Embryonic facial prominence (tissue), 1 donor: ENCODE measurements around the gene ST8SIA6.
"Not testable (repeated sequence)": the region's sequence is repeated elsewhere in the genome, so short reads cannot be mapped to it uniquely, and the experiment has no call there.

Experiments
- DNase-seq: peaks from one replicate; pipeline ENCODE4 v3.0.0-alpha.2; 2016; ENCODE audit errors: extremely low spot score

Gene ST8SIA6, protein sequence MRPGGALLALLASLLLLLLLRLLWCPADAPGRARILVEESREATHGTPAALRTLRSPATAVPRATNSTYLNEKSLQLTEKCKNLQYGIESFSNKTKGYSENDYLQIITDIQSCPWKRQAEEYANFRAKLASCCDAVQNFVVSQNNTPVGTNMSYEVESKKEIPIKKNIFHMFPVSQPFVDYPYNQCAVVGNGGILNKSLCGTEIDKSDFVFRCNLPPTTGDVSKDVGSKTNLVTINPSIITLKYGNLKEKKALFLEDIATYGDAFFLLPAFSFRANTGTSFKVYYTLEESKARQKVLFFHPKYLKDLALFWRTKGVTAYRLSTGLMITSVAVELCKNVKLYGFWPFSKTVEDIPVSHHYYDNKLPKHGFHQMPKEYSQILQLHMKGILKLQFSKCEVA

DNA sequence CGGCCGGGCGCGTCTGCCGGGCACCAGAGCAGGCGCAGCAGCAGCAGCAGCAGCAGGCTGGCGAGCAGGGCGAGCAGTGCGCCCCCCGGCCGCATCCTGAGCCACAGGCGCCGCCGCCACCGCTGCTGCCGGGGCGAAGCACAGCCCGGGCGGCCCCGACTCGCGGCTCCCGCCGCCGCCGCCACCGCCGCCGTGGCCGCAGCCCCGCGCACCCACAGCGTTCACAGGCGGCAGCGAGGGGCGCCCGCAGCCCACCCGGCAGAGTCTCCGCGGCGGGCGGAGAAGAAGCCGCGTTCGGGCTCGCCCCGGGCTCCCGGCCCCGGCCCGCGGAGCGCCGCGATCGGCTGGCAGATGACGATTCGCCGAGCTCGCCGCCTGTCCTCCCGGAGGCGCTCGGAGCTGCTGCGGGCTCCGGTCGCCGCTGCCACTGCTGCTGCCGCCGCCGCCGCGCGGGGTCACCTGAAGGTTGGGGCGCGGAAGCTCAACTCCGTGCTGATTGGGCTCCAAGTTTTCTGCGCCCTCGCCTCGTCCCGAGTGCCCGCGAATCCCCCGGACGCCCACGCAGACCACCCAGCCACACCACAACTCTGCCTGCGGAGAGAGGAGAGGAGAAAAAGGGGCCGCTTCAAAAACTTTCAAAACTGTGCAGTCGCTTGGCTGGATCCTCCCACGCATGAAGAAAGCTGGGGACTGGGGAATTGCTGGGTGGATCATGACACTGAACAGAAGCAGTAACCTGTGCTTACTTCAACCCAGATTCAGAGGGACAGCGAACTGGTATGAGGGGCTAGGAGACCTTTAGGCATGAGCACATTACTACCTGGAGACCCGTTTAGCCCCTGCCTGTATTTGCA, at the start of gene ST8SIA6:
Gene ST8SIA6, minus strand, starts transcription at position 435 of the 854 bp plus-strand sequence. Its CDS starts 340 bp downstream, at position 95.
- DNase-seq: no peak

DNA sequence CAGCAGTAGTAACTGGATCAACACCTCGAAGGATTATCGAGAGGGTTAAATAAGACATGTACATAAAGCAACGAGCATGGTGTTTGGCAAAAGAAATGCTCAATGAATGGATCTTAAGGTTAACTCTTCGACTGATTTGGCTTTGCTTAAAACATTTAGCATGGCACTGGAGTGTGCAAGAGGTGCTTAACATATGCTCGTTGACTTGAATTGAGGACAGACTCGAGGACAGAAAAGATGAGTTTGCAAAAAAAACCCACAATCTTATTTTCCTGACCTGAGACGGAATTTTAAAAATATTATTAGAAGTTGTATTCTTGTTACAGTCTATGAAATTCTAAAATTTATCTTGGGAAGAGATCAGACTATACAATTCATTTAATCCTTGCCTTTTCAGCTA, 49.4 kb upstream of the ST8SIA6 start:
- no peak for DNase-seq

DNA sequence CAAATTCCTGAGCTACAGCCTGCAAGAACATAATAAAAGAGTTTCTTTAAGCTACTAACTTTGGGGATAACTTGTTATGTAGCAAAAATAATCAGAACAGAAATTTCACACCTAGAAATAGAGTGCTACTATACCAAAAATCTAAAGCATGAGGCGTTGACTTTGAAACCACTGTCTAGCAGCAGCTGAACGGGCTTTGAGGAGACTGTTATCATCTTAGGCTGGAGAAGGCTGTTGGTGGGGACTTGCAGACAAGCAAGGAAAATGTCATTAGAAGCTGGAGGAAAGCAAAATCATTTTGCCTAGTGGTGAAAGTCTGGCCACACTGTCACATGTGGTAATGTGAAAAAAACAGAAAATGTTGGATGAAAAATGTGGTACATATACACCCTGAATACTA, 48.4 kb upstream of the ST8SIA6 start:
- DNase-seq: no peak

DNA sequence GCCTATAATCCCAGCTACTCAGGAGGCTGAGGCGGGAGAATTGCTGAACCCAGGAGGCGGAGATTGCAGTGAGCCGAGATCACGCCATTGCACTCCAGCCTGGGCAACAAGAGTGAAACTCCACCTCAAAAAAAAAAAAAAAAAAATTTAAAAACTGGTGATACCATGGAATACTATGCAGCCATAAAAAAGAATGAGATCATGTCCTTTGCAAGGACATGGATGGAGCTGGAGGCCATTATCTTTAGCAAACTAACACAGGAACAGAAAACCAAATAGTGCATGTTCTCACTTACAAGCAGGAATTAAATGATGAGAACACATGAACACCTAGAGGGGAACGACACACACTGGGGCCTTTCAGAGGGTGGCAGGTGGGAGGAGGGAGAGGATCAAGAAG, 44.6 kb upstream of the ST8SIA6 start:
- DNase-seq: not testable (repeated sequence)

DNA sequence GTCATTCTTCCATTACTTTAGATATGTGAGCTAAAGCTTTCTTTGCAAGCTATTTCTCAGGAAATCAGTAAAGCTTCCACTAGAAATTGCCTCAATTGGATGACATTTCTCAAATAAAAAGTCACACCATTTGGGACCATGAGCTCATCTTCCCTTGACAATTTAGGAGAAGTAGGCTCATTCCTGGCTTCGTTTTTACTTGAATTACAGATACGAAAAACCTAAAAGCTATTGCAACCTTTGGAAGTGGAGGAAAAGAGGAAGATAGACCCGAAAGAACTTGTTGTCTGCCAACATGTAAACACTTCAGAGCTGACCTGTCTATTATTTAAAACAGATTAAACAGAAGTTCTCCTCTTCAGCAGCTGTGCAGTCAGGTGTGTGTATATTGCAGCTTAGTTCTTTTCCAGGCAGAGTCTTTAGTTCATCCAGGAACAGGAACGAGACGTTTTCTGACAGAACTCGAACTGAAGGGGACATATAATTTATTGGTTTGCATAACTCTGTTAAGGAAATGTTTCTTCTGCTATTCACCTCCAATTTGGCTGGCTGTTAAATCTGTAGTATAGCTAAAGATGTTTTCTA, 43.1 kb upstream of the ST8SIA6 start:
- no peak for DNase-seq

DNA sequence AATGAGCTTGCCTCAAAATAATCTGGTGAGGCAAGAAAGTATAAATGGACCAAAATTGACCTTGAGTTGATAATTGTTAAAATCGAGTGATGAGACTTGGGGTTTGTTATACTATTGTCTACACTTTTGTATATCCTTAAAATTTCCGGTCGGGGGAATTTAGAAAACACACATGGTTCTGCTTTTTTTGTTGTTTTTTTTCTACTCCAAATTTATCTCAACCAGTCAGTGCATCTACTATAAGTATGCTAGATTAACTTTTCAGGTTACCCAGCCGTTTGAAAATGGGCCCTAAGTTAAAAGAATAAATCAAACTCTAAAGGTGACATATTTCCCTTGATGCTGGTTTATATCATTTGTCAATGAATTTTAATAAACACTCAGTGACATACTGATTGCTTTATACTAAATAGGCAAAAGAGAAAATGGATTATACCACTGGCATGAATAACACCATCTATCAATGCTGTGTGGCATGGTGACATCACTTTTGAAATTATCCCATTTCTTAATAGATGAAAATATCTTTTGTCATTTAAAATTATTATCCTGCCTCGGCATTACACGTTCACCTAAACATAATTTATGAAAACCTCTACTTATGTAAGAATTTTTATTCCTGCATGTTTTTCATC, 40.3 kb upstream of the ST8SIA6 start:
- no peak for DNase-seq

DNA sequence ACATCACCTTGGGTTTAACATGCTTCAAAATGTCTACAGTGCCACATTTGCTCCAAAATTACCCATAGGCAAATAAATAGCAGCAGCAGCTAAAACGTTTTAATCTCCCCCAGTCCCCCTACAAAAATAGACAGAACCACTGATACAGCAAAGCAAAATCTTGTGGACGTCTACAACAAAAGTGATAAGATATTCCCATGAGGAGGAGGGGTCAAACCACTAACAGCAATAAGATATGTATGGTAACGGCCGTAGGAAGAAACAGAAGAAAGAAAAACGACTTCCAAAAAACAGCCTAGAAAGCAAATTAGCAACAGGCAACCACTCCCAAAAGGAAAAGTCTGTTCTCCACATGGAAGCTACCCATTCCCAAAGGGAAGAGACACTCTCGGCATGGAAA, 34.5 kb upstream of the ST8SIA6 start:
- no peak for DNase-seq

DNA sequence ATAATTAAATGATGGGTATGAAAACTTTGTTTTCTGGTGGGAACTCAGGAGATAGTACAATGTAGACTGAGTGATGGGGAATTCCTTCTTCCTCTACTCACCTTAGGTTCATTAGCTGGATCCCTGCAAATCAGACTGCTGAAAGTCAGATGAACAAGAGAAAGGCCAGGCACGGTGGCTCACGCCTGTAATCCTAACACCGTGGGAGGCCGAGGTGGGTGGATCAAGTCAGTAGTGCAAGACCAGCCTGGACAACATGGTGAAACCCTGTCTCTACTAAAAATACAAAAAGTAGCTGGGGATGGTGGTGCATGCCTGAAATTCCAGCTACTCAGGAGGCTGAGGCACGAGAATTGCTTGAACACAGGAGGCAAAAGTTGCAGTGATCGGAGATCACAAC, 28.7 kb upstream of the ST8SIA6 start:
- DNase-seq: no peak

DNA sequence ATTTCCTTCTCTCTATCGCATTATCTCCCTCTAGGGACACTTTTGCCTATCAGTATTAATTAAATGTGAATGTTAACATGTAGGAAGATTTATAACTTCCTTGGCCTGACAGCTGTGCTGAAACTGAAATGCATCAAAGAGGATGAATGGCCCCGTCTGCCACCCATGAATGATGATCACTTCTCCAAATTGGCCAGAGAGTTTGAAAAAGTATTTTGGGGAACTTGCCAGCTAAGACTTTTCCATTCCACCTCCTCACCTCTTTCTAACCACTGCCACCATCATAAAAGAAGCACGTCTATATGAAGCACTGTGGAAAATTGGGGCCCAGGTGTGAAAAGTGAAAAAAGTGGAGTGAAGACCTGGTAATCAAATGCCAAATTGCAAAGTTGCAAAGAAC, 25.4 kb upstream of the ST8SIA6 start:
- no peak for DNase-seq

DNA sequence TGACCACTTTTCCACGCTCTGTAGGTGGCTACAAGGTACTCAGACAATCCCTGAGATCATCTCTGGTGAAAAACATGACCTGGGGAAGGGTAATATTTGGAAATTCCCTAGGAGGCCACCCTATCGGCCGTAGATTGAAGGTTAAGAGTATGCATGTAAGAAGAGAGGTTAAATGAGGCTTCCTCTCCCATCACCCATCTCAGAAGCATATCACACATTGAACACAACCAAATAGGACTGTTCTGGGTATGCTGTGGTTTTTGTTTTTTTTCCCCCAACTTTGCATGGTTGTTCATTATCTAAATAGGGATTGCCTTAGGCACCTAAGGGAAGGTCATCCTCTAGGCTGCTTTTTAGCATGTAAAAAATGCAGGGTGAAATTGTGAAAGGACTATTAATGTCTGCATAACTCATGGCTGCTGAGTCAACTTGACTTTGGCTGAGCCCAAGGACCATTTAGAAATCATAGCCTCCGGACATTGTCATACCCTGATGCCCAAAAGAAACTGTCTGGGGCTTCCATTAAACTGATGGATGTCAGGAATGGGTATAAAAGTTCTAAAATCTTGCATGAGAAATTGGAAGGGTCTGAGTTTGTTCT, 24.7 kb upstream of the ST8SIA6 start:
- DNase-seq: no peak

DNA sequence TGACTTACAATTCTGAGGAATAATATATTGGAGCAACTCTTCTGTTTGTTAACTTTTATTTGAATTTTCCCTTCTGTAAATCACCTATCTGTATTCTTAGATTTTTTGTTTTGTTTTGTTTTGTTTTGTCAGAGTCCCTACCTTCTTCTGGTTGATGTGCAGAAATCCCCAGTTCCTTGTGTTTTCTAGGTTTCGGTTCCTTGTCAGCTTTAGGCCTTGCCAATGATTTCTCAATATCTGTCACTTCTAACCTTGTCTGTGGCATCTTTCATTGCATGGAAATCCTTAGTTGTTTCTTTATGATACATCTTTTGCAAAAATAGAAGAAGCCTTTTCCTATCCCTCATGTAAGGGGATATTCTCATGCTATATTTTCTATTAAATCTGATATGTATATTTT, 21.7 kb upstream of the ST8SIA6 start:
- DNase-seq: no peak

DNA sequence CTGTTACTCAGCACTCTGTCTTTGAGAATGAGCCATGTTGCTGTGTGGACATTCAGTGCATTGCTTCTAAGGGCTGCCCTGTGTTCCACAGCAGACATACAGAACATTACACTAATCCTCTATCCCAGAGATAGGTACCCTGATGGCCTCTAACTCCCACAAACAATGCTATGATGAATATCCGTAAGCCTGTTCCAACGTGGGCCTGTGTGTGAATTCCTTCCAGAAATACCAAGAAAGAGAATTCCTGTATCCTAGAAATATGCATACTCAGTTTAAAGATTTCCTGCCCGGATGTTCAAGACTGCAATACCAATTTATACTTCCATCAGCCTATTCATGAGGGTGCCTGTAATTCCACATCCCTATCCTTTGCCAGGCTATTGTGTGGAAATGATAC, 21.3 kb upstream of the ST8SIA6 start:
- DNase-seq: no peak

DNA sequence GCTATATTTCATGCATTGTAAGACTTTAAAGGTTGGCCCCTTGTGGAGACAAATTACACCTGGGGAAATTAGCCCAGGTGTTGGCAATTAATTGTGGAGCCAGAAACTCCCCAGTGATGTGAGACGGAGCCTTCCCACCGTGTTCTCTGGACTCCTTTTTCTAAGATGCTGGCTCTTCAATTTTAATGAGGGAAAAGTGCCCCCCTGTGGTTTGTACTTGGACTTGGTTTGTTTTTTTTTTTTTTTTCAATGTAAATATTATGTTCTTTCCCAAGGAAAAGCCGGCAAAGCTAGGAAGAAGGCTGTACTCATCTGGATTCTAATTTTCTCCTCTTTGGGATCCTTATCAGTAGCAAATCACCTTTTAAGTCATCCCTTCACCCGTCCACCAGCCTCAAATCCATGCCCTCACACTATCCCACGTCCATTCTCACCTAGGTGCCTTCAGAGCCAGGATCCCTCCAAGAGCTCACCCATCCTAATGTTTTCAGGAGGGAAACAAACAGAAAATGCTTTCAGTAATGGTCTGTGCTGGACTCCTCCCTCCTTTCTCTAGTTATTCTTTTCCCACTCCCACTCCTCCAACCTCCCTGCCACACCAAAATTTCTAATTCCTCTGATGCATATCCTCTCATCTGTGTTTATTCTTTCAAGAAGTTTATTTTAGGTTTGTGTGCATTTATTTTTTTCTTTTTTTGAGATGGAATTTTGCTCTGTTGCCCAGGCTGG, 20.4 kb upstream of the ST8SIA6 start:
- DNase-seq: no peak

DNA sequence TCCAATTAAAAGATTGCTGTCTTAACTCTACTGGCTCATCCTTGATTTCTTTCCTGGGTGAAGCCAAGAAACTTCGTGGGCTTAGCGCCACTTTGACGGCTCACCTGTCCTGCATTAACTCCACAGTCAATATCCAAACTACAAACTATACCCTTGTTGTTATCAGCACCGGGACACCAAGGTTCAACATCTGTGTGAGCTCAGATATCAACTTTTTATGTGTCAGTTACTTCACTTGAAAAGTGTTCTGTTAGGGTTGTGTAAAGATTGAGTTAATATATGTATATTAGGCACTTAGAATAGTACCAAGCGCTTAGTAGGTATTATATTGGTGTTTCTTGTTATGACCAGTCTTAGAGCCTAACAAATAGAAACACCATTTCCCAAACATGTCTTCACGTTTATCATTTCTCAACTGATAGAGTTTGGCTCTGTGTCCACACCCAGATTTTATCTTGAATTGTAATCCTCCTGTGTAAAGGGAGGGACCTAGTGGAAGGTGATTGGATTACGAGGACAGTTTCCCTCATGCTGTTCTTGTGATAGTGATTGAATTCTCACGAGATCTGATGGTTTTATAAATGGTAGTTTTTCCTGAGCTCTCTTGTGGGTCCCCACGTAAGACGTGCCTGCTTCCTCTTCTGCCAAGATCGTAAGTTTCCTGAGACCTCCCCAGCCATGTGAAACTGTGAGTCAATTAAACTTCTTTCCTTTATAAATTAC, 19.0 kb upstream of the ST8SIA6 start:
- no peak for DNase-seq

DNA sequence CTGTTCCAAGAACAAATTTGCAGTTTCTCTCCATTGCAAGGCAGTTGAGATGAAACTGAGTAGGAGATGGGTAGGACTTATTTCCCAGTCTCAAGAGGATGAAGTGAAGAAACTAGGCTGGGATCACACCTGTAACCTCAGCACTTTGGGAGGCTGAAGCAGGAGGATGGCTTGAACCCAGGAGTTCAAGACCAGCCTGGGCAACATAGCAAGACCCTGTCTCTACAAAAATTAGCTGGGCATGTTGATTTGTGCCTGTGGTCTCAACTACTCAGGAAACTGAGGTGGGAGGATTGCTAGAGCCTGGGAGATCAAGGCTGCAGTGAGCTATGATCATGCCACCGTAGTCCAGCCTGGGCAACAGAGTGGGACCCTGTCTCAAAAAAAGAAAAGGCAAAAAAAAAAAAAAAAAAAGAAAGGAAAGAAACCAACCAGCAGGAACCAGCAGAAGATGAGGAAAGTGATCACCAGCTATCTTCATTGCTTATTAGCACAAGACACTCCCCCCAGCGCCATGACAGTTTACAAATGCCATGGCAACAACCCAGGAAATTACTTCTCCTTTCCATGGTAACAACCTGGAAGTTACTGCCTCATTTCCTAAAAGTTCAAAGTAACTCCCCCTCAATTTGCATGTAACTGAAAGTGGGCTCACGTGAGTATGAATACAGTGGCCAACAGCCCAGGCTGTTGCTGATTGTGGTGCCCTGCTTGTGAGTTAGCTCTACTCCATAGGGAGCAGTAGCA, 18.3 kb upstream of the ST8SIA6 start:
- DNase-seq: no peak

DNA sequence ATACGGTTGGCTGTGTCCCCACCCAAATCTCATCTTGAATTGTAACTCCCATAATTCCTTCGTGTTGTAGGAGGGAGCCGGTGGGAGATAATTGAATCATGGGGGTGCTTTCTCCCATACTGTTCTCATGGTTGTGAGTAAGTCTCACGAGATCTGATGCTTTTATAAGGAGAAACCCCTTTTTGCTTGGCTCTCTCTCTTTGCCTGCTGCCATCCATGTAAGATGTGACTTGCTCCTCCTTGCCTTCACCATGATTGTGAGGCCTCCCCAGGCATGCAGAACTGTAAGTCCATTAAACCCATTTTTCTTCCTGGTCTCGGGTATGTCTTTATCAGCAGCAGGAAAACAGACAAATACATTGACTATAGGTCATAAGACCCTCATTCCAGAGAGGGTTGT, 15.9 kb upstream of the ST8SIA6 start:
- DNase-seq: no peak

DNA sequence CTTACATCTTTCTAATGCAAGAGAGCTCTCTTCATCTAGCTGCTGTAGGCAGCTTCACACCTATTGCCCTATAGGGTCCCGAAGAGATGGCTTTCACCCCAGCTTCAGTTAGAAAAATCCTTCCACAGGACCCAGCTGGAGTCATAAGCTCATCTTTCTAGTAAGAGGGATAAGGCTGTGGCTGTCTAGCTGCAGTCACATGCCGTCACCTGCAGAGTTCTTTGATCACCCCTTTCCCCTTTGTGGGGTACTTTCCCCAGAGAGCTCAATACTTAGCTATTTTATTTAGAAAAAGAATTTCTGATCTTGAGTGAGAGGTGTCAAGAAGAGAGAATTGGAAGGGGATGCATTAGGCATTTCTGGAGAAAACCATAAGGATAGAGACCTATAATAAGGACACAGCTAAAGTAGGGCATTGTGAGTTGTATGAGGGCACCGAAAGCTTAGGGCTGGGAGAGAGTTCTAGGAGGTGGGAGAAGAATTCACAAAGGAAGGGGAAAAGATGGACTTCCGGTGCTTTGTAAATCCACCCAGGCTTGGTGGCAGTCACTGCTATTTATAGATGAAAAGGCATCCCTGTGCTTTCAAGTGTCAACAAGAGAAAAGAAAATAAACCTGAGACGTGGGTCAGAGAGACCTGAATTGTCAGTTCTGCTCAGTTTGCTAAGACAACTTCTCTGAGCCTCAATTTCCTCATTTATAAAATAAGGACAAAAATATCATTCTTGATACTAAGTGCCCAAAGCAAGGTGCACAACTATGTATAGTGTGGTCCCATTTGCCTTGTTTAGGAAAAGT, 11.1 kb upstream of the ST8SIA6 start:
- DNase-seq: no peak

DNA sequence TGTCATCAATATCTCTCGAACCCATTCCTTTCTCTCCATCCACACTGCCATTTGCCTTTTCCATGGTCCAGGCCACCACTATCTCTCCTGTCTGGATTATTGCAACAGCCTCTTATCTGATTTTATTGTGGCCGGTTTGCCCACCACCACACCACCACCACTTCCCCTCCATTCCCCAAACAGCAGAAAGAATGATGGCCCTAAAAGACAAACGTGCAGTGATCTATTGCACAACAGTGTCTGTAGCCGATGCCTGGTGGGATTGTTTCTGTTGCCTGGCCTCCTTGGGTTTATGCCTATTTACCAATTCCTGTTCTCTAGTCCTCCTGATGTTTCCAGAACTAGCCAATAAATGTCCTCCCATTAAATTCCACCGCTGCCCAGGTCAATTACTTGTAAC, 10.2 kb upstream of the ST8SIA6 start:
- no peak for DNase-seq

DNA sequence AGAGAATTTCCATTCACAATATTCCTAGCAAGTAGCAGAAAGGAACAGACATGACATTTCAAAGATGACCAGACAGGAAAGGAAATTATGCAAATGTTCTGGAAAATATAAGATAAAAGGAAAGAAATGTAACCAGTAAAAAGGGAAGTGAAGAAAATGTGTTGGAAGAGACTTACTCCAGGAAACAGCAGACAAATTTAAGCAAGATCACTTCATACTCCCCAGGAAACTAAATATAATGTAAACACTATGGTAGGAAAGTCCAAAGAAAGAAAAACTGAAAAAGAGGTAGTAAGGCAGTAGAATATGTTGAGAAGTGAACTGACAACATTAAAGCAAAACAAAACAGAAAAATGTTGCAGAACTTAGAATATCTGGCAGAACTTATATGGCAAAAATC, 6.4 kb upstream of the ST8SIA6 start:
- DNase-seq: no peak
